ENCODE results near the gene ENHO.

- no peak for TF ChIP-seq CTCF (conservative IDR thresholded peaks at IDR 0.05 in 1 of 2, IDR thresholded peaks at IDR 0.05 in 1 of 2; ENCODE audit: low read depth in 1 of 2, low read length in 2 of 2)
- TF ChIP-seq EZH2 (IDR thresholded peaks at IDR 0.05; ENCODE audit: low read length, missing control alignments): no peak
Observed at GRCh38 chr9:34544035-34544434, 21.2 kb upstream of the ENHO start.
